Ascending aorta (tissue), 2 donors: ENCODE measurements around the gene CLIC4. TPM values are rescaled to one million over a fixed set of nuclear protein-coding genes. Genes with fewer than 3 reads are reported as not detected.
"Not testable (repeated sequence)": the region's sequence is repeated elsewhere in the genome, so short reads cannot be mapped to it uniquely, and the experiment has no call there.

Experiments
- DNase-seq, 2 donors: peaks; one replicate each; pipeline ENCODE4 v3.0.0-alpha.2; 2019; ENCODE audit warnings: low spot score in 2 of 2
- H3K27ac ChIP-seq, 2 donors: fragments of 200-600 bp; sonication (generic); one replicate each; pipeline ENCODE4 v1.5.1; 2016 to 2017; ENCODE audit warnings: mild to moderate bottlenecking in 1 of 2
- H3K27me3 ChIP-seq: fragments of 200-600 bp; sonication (generic); one replicate; pipeline ENCODE4 v1.5.1; 2017
- H3K36me3 ChIP-seq, 2 donors: fragments of 200-600 bp; sonication (generic); one replicate each; pipeline ENCODE4 v1.5.1; 2016
- H3K4me1 ChIP-seq, 2 donors: fragments of 200-600 bp; sonication (generic); one replicate each; pipeline ENCODE4 v1.5.1; 2016 to 2017; ENCODE audit warnings: mild to moderate bottlenecking in 1 of 2
- H3K4me3 ChIP-seq, 2 donors: fragments of 200-600 bp; sonication (generic); one replicate each; pipeline ENCODE4 v1.5.1; 2016 to 2017; ENCODE audit warnings: mild to moderate bottlenecking in 1 of 2
- H3K9me3 ChIP-seq, 2 donors: fragments of 200-600 bp; sonication (generic); one replicate each; pipeline ENCODE4 v1.5.1; 2016
- CTCF ChIP-seq, 3 experiments: fragments of 200-600 bp in 2 of 3; fragments of 450-650 bp in 1 of 3; sonication (generic) in 2 of 3; IDR thresholded peaks; one replicate each; pipeline ENCODE4 v1.5.1; 2016 to 2019; ENCODE audit warnings: antibody characterized with exemption in 3 of 3, mild to moderate bottlenecking in 1 of 3, moderate library complexity in 1 of 3
- intact Hi-C: fragments of 100-400 bp; cut with DNase I; formaldehyde crosslinking; loops from one replicate; pipeline ENCODE4 v1.15.1; 2023
- total RNA-seq: library from RNA; depleted of rRNA; stranded (reverse); fragments of >200 nt; gene quantifications from one replicate; pipeline ENCODE4 v1.1.0, GENCODE V29; 2016

Gene CLIC4
- total RNA-seq, 1 donor from 2014 or later, result 494 TPM

GRCh38 chr1:24782689-24783088, 37.4 kb downstream of the CLIC4 start:
- no peak overlapping the region for H3K27ac ChIP-seq
- no peak for DNase-seq
- no peaks in the 10 kb centered on the region for H3K27me3 ChIP-seq
- H3K36me3 ChIP-seq, result peaks cover 0 to 3% of the 10 kb centered on the region in 2 donors
- peaks cover 5 to 49% of the 10 kb centered on the region in 2 donors for H3K4me1 ChIP-seq
- intact Hi-C loops, result no loop called here
- no peaks in the 10 kb centered on the region for H3K9me3 ChIP-seq
- TF ChIP-seq CTCF (IDR thresholded peaks at IDR 0.05), result no peak
- no peak overlapping the region for H3K4me3 ChIP-seq

DNA sequence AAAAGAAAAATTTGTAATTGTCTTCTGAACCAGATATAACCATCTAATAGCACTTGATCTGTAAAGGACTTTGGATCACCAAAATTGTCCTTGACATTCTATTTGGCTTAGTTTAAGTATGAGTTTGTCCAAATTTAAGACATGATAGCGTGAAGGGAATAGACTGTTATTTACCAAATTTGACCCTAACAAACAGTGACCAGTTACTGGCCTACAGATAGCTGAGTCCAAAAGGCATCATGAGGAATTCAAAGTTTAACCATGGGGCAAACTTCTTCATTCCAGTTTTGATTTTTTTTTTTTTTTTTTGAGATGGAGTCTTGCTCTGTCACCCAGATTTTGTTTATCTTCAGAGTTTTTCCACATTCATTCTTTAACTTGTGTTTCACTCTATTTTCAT, 38.5 kb downstream of the CLIC4 start:
- TF ChIP-seq CTCF (IDR thresholded peaks at IDR 0.05), result no peak
- Histone ChIP-seq H3K4me1 (peaks cover 5 to 41% of the 10 kb centered on the region in 2 donors), H3K9me3 (no peaks in the 10 kb centered on the region), H3K4me3 (no peak overlapping the region), H3K36me3 (peaks cover 6 to 13% of the 10 kb centered on the region in 2 donors), H3K27me3 (no peaks in the 10 kb centered on the region), H3K27ac (peak overlapping the region; percentile 35 to 38)
- intact Hi-C loops, result no loop called here
- DNase-seq, result no peak

- no peak for TF ChIP-seq CTCF (IDR thresholded peaks at IDR 0.05)
- Histone ChIP-seq H3K4me3 (no peak overlapping the region), H3K27ac (peak overlapping the region; percentile 44 to 50), H3K36me3 (peaks cover 6 to 17% of the 10 kb centered on the region in 2 donors), H3K4me1 (peaks cover 5 to 49% of the 10 kb centered on the region in 2 donors), H3K27me3 (no peaks in the 10 kb centered on the region), H3K9me3 (no peaks in the 10 kb centered on the region)
- intact Hi-C loops, result no loop called here
- DNase-seq, result no peak
Observed at GRCh38 chr1:24786191-24786590, 40.9 kb downstream of the CLIC4 start.

GRCh38 chr1:24790490-24790889, 45.2 kb downstream of the CLIC4 start:
- Histone ChIP-seq H3K4me3 (no peak overlapping the region), H3K27ac (peak overlapping the region; percentile 58 to 74), H3K36me3 (peaks cover 6 to 17% of the 10 kb centered on the region in 2 donors), H3K27me3 (no peaks in the 10 kb centered on the region), H3K4me1 (peaks cover 5 to 64% of the 10 kb centered on the region in 2 donors), H3K9me3 (no peaks in the 10 kb centered on the region)
- no peak for DNase-seq
- no peak for TF ChIP-seq CTCF (IDR thresholded peaks at IDR 0.05)
- intact Hi-C loops, result no loop called here

- intact Hi-C loops, result loop anchor here (2.0 kb wide), 2 partner anchors 23 to 49 kb away; partner anchors contain the start of gene CLIC4
- H3K4me1 ChIP-seq, result peaks cover 0 to 65% of the 10 kb centered on the region in 2 donors
- H3K27ac ChIP-seq, result peak overlapping the region; percentile 65 to 83
- H3K27me3 ChIP-seq, result no peaks in the 10 kb centered on the region
- DNase-seq, result no peak
- TF ChIP-seq CTCF (IDR thresholded peaks at IDR 0.05), result no peak
- peaks cover 4 to 6% of the 10 kb centered on the region in 2 donors for H3K36me3 ChIP-seq
- H3K4me3 ChIP-seq, result peak overlapping the region; percentile 3 to 16
- no peaks in the 10 kb centered on the region for H3K9me3 ChIP-seq
Observed at GRCh38 chr1:24793447-24794129, 48.3 kb downstream of the CLIC4 start.

- H3K4me3 ChIP-seq, result peak overlapping the region; percentile 3 to 16
- H3K4me1 ChIP-seq, result peaks cover 0 to 65% of the 10 kb centered on the region in 2 donors
- H3K36me3 ChIP-seq, H3K27me3 ChIP-seq, DNase-seq, H3K9me3 ChIP-seq: not testable (repeated sequence)
- H3K27ac ChIP-seq, result peak overlapping the region; percentile 65 to 83
- intact Hi-C loops, result loop anchor here (2.0 kb wide), 1 partner anchor 49 kb away; the partner anchor contains the start of gene CLIC4
Observed at GRCh38 chr1:24794130-24794502, 48.9 kb downstream of the CLIC4 start.
